SU-DHL-6 (cell line): Measurements from ENCODE around the gene PRKACA.

Experiments used
- CTCF ChIP-seq: fragments of 200-600 bp; sonication (generic); IDR thresholded peaks from one replicate; pipeline ENCODE4 v1.5.1; 2017; ENCODE audit warnings: antibody characterized with exemption, mild to moderate bottlenecking, low read length, moderate library complexity; ENCODE audit not compliant: insufficient read depth, poor library complexity, severe bottlenecking
- EZH2phosphoT487 ChIP-seq: fragments of 200-600 bp; sonication (generic), shearing (Covaris generic); conservative IDR thresholded peaks from 2 replicates; pipeline ENCODE4 v1.6.1; 2018; ENCODE audit warnings: mild to moderate bottlenecking, antibody characterized with exemption, low read length, moderate library complexity, mixed read lengths

GRCh38 chr19:14053032-14053431 lies 64.5 kb downstream of the PRKACA start:
- no peak for TF ChIP-seq CTCF
- no peak for TF ChIP-seq EZH2phosphoT487
